ENCODE data around the gene SLC6A8.
"Not testable (repeated sequence)": the region's sequence is repeated elsewhere in the genome, so short reads cannot be mapped to it uniquely, and the experiment has no call there.

SLC6A8 gene

GRCh38 chrX:153694256-153694655 lies 6.5 kb downstream of the SLC6A8 start:
- DNase-seq: not testable (repeated sequence)

- DNase-seq: no peak
Observed at GRCh38 chrX:153694687-153695270, 7.1 kb downstream of the SLC6A8 start.

- no peak for DNase-seq
Observed at GRCh38 chrX:153696100-153696499, 8.4 kb downstream of the SLC6A8 start.

GRCh38 chrX:153696538-153696937 lies 8.8 kb downstream of the SLC6A8 start:
- not testable (repeated sequence) for DNase-seq

DNA sequence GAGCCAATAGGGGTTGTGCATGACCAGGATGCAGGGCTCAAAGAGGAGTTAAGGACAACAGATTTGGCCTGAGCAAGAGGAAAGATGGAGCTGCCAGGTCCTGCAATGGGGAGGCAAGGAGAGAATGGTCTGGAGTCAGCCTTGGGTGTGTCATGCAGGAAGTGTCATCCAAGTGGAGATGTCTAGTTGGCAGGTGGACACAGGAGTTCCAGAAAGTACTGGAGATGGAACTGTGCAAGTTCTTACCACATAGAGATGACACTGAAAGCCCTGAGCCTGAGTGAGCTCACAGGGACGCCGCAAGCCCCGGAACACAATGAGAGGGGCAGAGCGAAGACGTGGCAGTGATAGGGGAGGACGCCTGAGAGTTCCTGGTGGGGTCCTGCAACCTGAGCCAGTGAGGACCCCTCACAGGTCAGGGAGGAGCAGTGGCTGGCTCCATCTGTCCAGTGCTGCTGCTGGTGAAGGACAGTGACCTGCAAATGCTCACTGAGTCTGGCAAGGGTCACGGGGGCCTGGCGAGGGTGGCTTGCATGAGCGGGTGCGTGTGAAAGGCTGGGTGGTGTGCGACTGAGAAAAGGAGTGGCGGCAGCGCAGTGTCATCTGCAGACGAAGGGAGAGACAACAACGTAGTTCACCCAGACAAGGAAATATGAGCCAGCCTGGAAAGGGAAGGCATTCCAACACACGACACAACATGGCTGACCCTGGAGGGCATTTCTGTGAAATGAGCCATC lies 9.4 kb downstream of the SLC6A8 start:
- not testable (repeated sequence) for DNase-seq

GRCh38 chrX:153697924-153698865 lies 10.5 kb downstream of the SLC6A8 start:
- DNase-seq: no peak

GRCh38 chrX:153699210-153699783 lies 11.6 kb downstream of the SLC6A8 start:
- DNase-seq: not testable (repeated sequence)

DNA sequence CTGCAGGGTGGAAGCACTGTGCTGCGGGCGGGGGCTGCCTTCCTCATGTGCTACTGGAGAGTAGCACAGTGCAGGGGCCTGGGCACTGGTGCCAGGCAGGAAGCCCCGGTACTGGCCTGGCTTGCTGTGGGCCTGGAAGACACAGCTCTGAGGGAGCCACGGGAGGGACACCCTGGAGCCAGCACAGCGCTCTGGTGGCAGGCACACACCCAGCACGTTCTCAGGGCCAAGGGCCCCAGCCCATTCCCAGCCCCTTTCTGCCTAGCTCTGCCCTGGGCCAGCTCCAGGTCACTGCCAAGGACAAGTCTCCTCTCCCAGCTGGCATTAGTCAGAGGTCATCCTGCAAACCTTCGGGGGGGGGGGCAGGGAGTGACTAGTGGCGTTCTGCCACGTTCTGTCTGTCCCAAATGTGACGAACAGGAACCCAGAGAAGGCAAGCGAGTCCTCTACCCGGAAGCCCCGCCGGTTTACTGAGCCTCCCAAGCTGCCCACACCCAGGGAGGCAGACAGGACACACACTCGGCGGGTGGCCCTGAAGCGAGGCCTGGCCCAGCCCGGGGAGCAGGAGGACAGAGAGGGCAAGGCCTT lies 12.2 kb downstream of the SLC6A8 start:
- DNase-seq: not testable (repeated sequence)

- DNase-seq: no peak
Observed at GRCh38 chrX:153700376-153700945, 12.7 kb downstream of the SLC6A8 start.

DNA sequence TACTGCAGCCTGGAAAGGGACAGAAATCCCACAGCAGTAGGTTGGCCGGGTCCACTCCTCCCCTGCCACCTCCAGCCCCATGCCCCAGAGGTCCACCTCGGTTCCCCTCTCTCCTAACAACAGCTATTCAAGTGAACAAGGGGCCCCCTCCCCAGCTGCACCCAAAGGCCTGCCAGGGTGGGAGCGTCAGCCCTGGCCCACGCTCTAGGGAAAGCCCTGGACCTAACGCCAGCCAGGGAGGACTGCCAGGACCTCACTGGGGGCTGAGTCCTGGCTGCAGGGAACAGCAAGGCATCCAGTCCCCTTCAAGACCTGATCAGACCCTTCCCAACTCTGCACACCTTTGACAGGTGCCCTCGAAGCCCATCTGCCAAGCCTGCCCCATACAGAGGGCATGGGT lies 13.2 kb downstream of the SLC6A8 start:
- no peak for DNase-seq

DNA sequence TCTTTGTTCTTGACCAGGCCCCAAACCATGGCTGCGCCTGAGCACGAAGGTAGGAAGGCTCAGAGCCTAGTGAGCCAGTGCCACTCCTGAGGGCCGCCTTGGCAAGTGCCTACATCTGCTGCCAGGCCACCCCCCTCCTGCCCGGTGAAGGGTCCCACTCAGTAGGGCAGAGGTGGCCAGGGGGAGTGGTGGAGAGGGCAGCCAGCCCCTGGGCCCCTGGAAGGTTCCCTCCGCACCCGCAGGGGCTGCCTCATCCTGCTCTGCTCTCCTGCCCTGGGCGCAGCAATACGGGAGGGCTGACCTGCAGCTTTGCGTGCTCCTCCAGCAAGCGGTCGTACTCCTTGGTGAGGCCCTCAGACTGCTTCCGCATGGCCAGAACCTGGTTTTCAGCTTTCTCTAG lies 14.0 kb downstream of the SLC6A8 start:
- no peak for DNase-seq

DNA sequence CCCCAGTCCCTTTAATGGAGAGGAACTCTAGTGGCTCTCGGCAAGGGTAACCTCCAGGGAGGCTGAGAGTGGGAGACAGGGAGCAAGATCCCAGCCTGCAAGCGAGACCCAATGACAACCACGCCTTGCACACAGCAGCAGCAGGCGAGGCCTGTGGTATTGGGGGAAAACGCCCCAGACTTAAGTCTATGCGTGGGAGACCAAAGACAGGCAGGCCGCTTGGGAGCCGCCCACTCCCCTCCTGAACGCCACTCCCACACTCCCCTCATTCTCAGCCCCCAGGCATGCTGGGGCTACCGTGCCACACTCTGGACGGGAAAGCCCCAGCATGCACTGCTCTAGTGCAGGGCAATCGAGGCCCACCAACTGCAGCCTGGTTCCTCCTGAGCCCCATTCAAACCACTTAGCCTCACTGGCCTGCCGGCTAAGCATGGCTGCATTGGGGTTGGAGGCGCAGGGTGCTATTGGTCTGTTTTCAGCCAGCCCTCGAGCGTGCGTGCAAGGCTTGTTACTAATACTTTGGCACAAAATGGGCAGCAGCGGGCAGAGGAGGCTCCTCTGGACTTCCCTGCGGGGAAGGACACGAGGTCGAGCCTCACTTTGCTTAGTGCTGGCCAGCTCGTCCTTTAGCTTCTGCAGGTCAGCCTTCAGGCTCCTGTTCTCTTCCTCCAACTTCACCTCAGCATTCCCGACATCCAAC lies 14.8 kb downstream of the SLC6A8 start:
- DNase-seq: no peak

DNA sequence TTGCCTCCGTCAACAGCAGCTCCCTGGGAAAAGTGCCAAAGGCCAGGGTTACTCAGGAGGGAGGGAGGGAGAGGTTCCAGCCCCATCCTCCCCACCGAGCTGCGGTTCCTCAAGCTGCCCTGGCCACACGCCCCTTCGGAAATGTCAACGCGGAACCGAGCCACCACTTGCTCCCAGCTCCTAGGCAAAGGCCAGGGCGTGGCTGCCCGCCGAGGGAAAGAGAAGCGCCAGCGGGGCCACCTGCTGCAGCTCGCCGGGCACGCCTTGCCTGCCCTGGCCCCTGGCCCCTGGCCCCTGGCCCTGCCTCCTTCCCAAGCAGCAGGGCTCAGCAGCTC lies 15.3 kb downstream of the SLC6A8 start:
- DNase-seq: no peak

DNA sequence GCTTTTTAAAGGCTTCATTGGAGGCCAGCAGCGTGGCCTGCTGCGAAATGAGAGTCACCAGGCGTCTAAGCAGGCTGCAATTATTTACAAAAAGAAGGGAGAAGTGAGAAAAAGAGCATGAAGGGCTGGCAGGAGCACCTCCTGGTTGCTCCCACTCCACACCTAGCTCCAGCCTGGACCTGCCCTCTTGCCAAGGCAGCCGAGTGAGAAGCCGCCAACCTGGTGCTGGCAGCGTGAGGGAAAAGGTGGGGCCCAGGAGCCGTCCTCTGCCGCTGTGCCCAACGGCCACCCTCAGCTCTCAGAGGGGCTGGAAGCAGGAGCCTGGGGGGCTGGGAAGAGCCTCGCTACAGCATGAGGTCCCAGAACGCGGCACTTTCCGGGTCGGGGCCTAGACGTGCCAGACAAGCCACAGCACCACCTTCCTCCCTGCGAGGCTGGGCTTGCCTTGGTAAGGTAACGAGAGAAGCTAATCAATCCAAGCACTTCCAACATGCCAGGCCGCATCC lies 16.3 kb downstream of the SLC6A8 start:
- no peak for DNase-seq

DNA sequence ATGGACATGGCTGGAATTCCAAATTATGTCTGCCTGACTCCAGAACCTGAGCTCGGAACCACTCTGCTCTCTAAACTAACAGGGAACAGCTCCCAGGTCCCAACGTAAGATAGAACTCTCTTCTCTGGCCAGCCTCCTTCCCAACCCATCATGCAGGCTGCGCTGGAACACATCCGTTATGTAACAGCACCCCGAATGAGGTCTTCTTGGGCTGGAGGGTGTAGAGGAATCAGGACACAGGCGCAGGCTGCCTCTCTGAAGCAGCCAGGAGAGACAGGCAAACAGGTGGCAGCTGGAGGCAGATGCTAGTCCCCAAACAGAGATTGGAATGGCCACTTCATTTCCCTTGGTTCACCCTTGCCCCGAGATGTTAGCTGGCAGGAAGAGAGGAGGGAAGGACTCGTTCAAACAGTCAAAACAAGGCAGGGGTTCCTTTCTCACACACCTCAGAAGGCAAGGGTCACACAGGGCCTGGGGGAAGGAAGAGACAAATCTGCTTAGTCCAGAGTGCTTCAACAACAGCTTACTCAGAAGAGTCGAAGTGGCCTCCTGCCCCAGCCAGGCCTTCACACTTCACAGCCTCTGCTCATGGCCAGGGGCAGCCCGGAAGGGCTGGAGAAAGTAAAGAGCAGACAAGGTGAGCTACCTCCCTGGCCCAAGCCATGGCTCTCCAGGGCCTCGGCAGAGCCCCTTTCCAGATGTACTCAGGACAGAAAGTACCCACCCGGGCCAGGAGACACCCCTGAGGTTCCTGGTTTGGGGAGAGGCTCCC lies 17.1 kb downstream of the SLC6A8 start:
- DNase-seq: not testable (repeated sequence)

DNA sequence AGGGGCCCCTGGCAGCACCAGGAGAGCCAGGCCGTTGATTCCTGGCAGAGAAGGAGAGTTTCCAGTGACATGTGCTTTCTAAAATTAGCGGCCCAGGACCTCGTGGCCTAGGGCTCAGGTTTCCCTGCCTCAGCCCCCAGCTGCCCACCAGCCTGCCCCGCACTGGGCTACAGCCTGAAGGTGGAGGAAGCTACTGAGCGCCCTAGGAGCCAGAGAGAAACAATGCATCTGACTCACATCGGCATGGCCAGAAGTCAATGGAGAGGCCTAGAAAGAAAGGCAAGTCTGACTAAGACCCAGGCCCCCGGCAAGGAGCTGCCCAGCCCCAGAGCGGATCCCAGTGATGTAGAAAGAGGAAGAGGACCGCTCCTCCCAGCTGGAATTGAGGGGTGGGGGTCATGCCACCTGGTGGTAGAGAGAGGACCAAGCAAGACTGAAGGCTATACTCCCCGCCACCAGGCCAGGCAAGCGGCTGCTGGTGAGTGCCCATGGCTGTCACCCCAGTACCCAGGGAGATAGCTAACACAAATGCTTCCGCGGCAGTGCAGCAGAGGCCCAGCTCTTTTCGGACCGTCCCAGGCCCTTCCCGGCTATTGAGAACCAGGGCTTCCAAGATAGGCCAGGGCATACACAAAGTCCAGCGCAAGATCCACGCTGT lies 17.8 kb downstream of the SLC6A8 start:
- DNase-seq: not testable (repeated sequence)

DNA sequence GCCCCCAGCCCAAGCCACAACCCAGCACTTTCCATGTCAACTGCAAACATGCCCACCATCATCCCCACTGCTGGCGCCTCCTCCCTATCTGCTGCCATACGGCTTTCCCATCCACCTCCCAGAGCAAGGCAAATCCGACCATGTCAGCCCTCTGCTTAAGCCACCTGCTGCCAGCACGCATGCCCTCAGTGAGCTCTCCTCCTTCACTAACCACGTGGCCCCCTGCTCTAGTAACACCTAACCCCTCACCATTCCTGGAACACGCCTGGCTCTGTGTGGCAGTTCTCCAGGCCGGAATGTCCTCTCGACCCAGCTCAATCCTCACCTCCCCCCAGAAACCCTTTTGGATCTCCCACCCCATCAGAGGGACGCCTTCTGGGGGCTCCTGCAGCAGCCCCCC lies 19.1 kb downstream of the SLC6A8 start:
- DNase-seq: no peak

DNA sequence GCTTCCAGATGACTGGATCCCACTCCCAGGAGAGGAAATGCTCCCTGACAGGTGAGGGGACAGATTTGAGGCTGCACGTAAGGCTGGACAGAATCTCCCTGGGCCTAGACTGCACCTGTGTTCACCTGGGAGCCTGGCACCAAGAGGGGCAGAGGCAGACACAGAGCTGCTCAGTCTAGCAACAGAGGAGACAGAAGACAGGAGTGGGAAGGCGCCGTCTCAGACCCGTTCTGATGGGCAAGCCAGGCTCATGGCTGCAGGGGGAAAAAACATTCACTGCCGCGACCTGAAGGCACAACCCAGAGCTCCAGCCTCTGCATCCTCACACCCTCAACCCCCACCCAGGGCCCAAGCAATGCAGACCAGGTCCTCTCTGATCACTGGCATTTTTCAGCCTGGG lies 19.7 kb downstream of the SLC6A8 start:
- no peak for DNase-seq

- DNase-seq: no peak
Observed at GRCh38 chrX:153708415-153708814, 20.7 kb downstream of the SLC6A8 start.
